Stimulated activated CD4-positive, alpha-beta T cell treated with anti-CD3 and anti-CD28 coated beads, Interleukin-4, amount 100 ng/mL, for 24 hours (primary cell): ENCODE results near the gene DUSP12.
"Not testable (repeated sequence)": the region's sequence is repeated elsewhere in the genome, so short reads cannot be mapped to it uniquely, and the experiment has no call there.

Source experiments
- DNase-seq: peaks from one replicate; pipeline ENCODE4 v3.0.0-alpha.2; 2020

DUSP12 gene, protein sequence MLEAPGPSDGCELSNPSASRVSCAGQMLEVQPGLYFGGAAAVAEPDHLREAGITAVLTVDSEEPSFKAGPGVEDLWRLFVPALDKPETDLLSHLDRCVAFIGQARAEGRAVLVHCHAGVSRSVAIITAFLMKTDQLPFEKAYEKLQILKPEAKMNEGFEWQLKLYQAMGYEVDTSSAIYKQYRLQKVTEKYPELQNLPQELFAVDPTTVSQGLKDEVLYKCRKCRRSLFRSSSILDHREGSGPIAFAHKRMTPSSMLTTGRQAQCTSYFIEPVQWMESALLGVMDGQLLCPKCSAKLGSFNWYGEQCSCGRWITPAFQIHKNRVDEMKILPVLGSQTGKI

DNA sequence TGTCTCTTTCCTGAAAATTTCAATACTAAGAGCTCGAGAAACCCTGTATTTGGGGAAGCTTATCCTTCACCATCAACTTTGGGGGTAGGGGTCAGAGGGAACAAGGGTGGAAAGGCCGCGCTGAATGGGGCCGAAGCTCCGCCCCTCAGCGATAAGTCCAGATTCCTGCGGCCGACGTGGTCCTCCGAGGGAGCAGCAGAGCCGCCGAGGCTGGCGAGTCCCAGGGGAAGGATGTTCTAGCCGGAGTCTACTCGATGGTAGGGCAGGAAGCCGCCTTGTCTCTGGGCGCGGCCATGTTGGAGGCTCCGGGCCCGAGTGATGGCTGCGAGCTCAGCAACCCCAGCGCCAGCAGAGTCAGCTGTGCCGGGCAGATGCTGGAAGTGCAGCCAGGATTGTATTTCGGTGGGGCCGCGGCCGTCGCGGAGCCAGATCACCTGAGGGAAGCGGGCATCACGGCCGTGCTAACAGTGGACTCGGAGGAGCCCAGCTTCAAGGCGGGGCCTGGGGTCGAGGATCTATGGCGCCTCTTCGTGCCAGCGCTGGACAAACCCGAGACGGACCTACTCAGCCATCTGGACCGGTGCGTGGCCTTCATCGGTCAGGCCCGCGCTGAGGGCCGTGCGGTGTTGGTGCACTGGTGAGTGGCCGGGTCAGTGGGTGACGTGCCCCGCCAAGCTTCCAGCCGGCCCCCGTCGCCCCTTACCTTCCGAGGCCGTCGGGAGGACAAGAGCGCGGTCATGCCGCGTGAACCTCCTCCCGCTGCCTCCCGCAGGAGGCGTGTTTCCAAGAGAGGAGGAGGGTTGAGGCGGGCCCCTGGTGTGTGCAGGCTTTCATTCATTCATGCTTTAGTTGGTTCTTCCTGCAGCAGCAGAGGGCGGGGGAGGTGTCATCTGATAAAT lies at the start of gene DUSP12:
Gene DUSP12, plus strand, starts transcription at position 278 of the 899 bp plus-strand sequence. Its CDS starts 16 bp downstream, at position 294.
- DNase-seq: peak; percentile 91

DNA sequence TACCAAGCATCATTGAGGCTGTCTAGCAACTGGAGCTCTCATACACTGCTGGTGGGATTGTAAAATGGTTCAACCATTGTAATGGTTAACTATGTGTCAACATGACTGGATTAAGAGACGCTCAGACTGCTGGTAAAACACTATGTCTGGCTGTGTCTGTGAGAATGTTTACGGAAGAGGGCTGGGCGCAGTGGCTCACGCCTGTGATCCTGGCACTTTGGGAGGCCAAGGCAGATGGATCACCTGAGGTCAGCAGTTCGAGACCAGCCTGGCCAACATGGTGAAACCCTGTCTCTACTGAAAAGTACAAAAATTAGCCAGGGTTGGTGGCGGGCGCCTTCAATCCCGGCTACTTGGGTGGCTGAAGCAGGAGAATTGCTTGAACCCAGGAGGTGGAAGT lies 47.3 kb upstream of the DUSP12 start:
- no peak for DNase-seq

DNA sequence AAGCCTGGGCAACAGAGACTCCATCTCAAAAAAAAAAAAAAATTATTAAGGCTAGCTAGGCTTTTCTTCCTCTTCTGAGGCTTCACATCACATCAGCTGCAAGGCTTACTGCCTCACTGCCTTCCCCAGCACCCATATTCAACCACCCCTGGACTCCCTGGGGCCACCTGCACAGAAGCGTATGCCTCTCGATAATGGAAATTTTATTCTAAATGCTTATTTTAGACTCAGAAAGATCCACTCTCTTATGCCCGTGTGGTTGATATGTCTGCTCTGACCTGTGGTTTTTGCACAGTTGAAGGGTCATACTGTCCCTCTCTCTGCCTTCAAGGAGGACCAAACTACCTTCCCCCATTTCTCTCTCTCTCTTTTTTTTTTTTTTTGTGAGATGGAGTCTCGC lies 44.0 kb upstream of the DUSP12 start:
- DNase-seq: no peak

DNA sequence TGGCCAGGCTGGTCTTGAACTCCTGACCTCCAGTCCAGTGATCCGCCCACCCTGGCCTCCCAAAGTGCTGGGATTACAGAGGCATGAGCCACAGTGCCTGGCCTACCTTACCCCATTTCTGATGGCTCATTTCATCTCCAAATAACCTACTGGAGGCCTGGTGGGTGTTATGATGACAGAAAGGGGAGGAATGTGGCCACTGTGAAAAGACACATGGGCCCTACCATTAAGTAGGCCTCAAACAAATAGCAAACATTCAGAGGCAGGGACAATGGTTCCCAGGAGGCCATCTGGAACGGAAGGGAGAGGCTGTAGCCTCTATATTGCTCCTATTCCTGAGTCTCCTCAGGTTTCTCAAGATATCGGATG lies 43.5 kb upstream of the DUSP12 start:
- DNase-seq: no peak

DNA sequence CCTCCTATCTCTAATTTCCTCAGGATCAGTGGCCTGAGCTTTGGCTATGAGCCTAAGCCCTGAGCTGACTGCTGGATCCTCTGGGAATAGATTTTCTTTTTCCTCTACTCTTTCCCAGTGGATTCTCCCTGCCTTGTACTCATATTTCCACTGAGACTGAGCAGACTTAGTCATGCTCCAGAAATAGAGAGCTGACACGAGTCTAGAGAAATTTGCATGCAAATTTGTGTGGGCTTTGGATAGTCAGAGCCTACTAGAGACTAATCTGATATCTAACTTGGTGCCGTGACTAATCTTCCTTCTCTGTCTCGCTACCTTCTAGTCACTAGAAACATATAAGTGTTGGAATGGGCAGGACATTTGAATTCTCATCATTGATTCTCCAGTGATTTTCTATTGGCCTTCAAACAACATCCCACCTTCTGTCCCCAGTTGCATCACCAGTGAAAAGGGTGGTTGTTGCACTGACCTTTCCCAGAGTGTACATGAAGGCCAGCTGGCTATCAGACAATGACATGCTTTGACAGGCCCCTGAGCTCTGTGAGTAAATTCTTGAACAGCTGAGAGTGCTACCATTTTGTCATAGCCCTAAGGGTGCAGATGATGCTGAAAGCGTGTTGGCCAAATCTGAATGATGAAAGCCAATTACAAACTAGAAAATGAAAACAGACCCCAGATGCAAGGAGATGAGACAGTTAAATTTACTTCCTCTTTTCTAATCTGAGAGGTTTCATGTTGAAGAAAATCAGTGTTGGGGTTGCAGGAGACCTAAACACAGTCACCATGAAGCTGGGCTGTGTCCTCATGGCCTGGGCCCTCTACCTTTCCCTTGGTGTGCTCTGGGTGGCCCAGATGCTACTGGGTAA lies 42.9 kb upstream of the DUSP12 start, which contains the start of gene FCRLA:
Gene FCRLA, plus strand, starts transcription at position 748 of the 866 bp plus-strand sequence. Its CDS starts 36 bp downstream, at position 784.
- peak; percentile 27 for DNase-seq

DNA sequence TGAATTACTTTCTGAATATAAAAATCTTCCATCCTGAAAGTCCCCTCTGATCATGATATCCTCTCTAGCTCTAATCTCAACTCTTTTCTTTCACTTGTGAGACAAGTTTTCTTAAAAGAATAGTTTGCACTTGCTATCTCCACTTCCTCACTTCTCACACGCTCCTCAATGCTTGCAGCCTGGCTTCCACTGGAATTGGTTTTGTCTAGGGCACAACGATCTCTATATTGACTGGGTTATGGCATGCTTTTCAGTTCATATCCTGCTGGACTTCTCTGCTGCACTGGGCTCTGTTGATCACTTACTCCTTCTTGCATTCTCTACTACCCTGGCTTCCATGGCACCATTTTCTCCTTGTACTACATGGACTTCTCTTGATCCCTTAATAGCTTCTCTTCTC lies 42.1 kb upstream of the DUSP12 start:
- DNase-seq: no peak

DNA sequence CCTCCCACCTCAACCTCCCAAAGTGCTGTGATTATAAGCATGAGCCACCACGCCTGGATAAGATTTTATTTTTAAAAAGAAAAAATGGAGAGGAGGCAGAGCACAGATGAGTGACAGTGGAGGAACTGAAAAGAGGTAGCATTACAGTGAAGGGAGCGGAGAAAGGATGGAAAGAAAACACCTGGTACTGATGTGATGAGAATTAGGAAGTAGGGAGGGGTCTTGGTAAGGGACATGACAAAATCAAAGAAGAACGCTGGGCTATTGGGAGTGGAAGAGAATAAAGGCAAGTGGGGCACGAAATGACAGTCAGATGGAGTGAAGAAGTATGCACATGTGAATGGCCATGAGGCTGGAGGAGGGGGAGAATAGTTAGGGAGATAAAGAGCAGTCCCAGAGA lies 40.2 kb upstream of the DUSP12 start:
- DNase-seq: no peak

DNA sequence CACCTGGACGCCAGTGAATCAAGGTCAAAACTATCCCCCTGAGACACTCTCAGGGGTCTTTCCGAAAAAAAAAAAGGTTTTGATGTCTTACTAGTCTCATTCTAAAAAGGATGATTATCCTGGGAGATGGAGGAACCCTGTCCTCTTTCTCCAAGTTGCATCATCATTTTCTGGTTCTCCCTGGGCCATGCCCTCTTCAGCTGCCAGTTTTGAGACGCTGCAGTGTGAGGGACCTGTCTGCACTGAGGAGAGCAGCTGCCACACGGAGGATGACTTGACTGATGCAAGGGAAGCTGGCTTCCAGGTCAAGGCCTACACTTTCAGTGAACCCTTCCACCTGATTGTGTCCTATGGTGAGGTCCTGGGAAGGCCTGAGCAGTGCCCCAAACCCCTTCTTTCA lies 39.0 kb upstream of the DUSP12 start:
- DNase-seq: no peak

DNA sequence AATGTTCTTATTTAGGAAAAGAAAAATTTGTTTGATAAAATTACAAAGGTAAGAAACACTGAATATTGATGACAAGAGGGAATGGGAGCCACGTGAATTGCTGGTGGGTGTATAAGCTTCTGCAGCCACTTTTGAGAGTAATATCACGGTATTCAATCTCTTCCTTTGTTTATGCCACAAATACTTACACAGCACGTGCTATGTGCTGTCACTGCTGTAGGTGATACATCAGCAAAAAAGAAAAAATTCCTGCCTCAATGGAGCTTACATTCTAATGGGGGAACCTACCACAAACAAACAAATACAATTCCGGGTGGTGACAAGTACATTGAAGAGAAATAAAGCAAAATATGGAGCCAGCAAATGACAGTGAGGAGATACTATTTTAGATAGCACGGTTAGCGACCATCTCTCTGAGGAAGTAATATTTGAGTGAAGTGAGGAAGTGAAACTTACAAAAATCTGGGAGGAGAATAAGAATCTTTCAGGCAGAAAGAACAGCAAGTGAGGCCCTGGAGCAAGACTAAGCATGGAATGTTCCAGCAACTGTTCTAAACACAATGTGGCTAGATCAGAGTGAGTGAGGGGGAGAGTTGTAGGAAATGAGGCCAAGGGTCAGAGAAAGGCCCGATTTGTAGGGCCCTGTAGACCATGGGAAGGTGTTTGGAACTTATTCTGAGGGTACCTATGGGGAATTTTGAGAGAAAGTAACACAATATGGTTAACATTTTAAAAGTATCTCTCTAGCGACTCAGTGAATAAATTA lies 30.8 kb upstream of the DUSP12 start:
- DNase-seq: no peak

DNA sequence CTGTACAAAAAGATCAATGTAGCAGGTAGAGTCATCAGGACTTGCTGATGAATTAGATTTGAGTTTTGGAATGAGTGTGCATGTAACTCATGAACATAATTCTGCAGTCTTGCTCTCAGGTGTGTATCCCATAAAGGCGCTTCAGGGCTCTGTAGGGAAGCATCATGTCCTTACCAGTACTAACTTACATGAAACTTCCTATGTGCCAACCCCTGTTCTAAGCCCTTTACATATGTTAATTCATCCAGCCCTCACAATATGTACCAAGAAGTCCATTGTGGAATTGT lies 30.3 kb upstream of the DUSP12 start:
- no peak for DNase-seq

DNA sequence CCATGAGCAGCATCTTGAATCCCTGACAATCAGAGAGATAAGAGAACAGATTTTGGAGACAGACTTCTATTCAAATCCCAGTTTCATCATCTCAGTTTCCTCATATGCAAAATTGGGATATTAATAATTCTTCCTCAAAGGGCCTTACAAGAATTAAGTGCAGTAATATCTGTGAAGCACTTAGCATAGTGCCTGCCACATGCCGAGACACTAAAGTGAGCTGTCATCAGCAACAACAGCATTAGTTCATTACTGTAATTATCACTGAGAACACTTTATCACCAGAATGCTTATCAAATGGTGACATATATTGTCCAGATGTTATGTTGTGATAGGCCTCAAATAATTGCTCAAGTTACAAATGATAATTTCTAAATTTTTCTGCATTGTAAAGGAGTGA lies 29.2 kb upstream of the DUSP12 start:
- no peak for DNase-seq

DNA sequence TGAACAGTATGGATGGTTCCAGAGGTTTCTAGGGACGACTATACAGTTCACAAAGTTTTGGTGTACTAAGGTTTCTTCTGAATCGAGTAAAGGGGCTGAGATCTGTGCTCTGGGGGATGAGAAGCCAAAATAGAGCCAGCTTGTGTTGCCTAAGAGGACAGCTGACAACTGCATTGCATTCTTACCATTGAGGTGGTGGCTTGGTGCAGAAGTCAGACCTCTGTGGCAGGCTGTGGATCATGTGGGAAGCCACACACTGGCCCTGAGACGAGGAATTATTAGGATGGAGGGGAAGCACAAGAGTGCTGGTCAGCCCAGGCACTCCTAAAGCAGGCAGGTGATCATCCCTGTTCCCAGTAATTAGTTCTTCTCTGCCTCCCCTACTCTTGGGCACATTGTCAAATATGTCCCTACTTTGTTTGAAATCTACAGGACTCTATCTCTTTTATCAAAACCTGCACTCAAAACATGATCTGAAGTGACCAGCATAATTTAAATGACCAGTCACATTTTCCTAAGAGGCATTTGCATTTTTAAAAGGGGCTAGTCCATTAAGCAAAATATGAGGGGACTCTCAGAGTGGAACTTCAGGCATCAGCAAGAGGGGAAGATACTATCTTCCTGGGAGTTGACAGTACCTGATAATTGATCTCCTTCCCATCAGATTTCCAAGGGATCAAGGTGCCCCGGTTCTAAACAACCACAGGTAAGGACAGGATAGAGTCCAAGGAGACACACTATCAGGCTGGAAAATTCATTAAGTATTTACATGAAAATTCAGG lies 28.4 kb upstream of the DUSP12 start, which contains the start of gene FCRLB:
Gene FCRLB, plus strand, starts transcription at position 589 of the 782 bp plus-strand sequence. CDS start 1,129 bp downstream, outside the sequence.
- DNase-seq: no peak

DNA sequence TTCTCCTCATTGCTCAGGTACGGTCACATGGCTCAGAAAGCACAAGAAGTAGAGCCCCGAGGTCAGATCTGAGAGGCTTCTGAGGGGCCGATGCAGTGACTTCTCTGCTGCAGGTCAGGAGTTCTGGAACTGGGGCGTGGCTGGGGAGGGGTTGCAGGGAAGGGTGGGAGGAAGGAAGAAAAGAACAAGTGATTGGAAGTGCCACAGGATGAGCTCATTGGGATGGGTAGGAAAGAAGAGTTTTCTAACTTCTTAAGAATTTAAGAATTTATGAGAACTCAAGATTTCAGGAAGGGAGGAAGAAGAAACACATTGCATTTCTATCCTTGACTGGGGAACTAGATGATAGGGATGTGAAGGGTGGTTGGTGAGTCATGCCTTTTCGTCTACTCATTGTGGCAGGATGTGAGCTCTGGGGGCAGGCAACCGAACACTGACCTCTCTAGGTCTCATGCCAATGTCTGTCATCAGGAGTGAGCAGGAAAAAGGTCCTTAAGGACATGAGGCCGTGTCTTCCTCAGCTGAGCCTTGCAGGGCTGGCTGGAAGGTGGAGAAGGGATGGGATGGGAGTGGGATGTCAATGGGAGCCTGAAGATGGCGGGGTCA lies 27.7 kb upstream of the DUSP12 start:
- no peak for DNase-seq

DNA sequence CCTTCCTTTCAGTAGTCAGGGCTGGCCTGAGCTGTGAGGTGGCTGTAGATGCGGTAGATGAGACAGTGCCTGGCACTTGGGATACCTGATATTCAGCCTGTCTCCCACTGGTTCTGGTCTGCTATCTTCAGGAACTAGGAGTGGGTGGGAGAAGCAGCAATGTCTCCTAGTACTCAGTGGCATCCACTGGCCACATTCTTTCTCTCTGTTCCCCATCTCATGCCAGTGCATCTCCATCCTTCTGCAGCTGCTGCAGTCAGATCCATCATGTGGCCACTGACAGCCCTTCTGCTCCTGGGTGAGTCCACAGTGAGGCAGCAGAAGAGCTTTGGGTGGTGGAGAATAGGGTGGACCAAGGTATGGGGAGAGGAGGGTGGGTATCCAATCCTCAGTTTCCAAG lies 27.2 kb upstream of the DUSP12 start:
- no peak for DNase-seq

DNA sequence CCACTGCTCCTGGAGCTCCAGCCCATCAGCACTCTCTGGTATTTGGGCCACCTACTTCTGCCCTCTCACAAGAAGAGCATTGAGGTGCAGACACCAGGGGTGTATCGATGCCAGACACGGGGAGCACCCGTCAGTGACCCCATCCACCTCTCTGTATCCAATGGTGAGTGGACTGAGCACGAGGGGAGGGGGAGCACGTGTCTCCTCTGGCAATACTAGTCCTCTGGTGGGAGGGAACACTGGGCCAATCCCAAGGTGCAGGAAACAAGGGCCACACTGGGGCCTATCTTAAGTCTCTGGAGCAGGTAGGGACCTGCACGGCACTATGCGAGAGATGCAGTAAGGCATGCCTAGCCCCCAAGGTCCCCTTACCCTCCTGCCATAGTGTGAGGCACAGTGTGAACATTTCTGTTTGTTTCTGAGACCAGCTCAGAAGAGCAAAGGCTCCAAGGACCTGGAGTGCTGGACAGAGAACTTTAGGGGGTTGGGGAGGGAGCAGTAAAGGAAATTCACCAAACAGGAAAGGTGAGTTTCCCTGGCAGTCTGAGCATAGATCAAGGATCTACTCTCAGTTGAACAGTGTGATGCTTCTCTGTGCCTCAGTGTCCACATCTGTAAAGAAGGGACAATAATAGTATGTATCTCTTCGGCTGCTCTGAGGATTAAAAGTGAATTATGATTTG lies 26.0 kb upstream of the DUSP12 start:
- no peak for DNase-seq

DNA sequence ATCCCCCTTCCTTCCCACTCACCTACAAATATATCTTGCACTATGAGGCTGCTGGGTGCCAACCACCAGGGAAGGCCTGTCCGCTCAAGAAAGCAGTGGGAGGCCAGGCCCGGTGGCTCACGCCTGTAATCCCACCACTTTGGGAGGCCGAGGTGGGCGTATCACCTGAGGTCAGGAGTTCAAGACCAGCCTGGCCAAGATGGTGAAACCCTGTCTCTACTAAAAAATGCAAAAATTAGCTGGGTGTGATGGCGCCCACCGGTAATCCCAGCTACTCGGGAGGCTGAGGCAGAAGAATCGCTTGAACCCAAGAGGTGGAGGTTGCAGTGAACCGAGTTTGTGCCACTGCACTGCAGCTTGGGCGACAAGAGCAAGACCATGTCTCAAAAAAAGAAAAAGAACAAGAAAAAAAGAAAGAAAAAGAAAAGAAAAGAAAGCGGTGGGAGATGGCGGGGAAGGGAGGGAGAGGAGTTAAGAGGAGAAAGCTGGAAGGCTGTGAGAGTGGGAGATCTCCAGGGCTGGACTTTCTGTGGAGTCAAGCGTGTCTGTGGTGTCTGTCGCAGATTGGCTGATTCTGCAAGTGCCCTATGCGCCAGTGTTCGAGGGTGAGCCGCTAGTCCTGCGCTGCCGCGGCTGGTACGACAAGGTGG lies 24.2 kb upstream of the DUSP12 start:
- not testable (repeated sequence) for DNase-seq

DNA sequence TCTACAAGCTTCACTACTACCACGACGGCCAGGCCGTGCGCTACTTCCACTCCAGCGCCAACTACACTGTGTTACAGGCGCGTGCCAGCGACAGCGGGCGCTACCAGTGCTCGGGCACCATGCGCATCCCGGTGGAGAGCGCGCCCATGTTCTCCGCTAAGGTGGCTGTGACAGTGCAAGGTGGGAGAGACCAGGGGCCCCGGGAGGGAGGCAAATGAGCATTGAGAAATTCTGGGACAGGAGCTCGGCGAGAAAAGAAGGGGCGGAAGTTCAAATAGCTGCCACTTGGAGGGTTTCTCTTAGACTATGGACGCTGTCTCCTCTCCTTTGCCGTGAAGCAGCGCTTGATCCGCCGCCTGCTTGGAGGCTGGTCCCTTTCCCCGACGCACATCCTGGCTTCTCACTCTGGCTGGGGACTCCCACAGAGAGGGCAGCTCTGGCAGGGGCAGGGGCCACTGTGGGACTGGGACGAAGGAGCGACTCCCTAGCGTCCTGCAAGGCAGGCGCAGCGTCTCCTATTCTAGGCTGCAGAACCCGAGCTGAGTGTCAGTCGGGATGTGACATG lies 23.6 kb upstream of the DUSP12 start:
- peak; percentile 25 for DNase-seq

DNA sequence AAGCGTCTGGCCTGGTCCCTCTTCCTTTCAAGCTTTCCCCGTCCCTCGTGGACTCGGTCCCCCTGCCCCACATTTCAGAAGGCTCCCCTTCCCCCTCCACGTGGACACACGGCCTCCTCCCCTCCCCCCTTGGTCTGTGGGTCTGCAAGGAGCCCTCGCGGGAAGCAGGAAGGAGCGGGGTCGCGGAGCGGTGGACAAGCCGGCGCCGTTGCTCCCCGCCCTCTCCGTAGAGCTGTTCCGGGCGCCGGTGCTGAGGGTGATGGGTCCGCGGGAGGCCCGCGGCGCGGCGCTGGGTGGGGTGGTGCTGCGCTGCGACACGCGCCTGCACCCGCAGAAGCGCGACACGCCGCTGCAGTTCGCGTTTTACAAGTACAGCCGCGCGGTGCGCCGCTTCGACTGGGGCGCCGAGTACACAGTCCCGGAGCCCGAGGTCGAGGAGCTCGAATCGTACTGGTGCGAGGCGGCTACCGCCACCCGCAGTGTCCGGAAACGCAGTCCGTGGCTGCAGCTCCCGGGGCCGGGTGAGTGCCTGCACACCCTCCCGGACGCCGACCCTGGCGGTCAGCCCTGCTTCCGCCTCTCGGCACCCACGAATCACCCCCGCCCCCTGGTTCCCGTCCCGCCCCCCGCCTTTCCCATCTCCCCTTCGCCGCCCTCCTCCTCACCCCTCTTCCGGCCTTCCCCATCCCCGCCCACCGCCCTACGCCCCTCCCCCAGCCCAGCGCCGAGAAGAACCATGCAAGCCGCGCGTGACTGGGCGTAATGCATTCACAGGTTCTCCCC lies 22.9 kb upstream of the DUSP12 start:
- peak; percentile 61 for DNase-seq
